Kidney (tissue), 22 donors: ENCODE measurements around the gene ETV2. TPM values are rescaled to one million over a fixed set of nuclear protein-coding genes. Genes with fewer than 3 reads are reported as not detected.
"Not testable (repeated sequence)": the region's sequence is repeated elsewhere in the genome, so short reads cannot be mapped to it uniquely, and the experiment has no call there.

ENCODE experiments used
- DNase-seq, 5 donors: peaks; one replicate each; pipeline ENCODE4 v3.0.0-alpha.2; 2013 to 2020
- FAIRE-seq: peaks from 2 replicates; lab custom pipeline; 2012; peaks lifted over from hg19 to GRCh38; lab: Jason Lieb, UNC
- H3K27ac ChIP-seq, 2 donors: one replicate each; pipeline ENCODE4 v1.7.0; 2013; ENCODE audit warnings: low read depth in 2 of 2, low read length in 2 of 2, inconsistent platforms in 1 of 2
- H3K27me3 ChIP-seq: one replicate; pipeline ENCODE4 v1.7.1; 2013; ENCODE audit warnings: low read length, inconsistent platforms; ENCODE audit not compliant: control insufficient read depth, insufficient read depth
- H3K36me3 ChIP-seq, 3 donors: one replicate each; pipeline versions ENCODE4 v1.7.0 to v1.7.1; 2013; ENCODE audit warnings: low read length in 3 of 3, control low read depth in 1 of 3, inconsistent platforms in 1 of 3; ENCODE audit not compliant: insufficient read depth in 3 of 3, control insufficient read depth in 2 of 3
- H3K4me1 ChIP-seq, 3 donors: one replicate each; pipeline versions ENCODE4 v1.7.0 to v1.7.1; 2013; ENCODE audit warnings: low read length in 3 of 3, inconsistent platforms in 1 of 3, low read depth in 1 of 3; ENCODE audit not compliant: control insufficient read depth in 2 of 3, insufficient read depth in 2 of 3
- H3K4me3 ChIP-seq, 3 donors: one replicate each; pipeline versions ENCODE4 v1.7.0 to v1.8.1; 2013; ENCODE audit warnings: low read length in 3 of 3, control low read depth in 1 of 3, inconsistent platforms in 1 of 3
- H3K9ac ChIP-seq, 3 donors: one replicate each; pipeline versions ENCODE4 v1.7.0 to v1.7.1; 2013; ENCODE audit warnings: low read length in 3 of 3, control low read depth in 1 of 3, inconsistent platforms in 1 of 3
- H3K9me3 ChIP-seq, 3 donors: one replicate each; pipeline versions ENCODE4 v1.7.0 to v1.7.1; 2013; ENCODE audit warnings: low read length in 3 of 3, control low read depth in 1 of 3, inconsistent platforms in 1 of 3; ENCODE audit not compliant: control insufficient read depth in 2 of 3, insufficient read depth in 1 of 3
- intact Hi-C: fragments of 100-400 bp; cut with DNase I; formaldehyde crosslinking; loops from one replicate; pipeline ENCODE4 v1.11.1; 2022
- long read RNA-seq, 10 donors: library from polyadenylated mRNA in 1 of 10; unstranded in 1 of 10; transcript quantifications; one replicate each; pipeline ENCODE4 v2.0.0 and lab custom pipeline, GENCODE V29; 2021 to 2026
- polyA plus RNA-seq: library from polyadenylated mRNA; stranded (reverse); fragments of 350-450 nt; fragmentation: Illumina TruSeq; extraction: RNeasy Lipid Tissue Mini Kit (QIAGEN cat#74804); gene quantifications from one replicate; pipeline ENCODE4 v1.2.3, GENCODE V29; 2014; ENCODE audit warnings: low read depth, low replicate concordance; ENCODE audit not compliant: insufficient read depth
- total RNA-seq: library from RNA; stranded (reverse); fragmentation: NEBNext Ultra II Directional; extraction: Animal tissue kit (Norgen Biotek cat#: 25700); gene quantifications from one replicate; pipeline ENCODE4 v1.2.1, GENCODE V29; 2021
- TF ChIP-seq, protein P1 (sequence below): IDR thresholded peaks from 3 replicates; pipeline ENCODE4 v1.5.1; 2012; ENCODE audit warnings: mild to moderate bottlenecking, moderate library complexity, borderline replicate concordance; ENCODE audit not compliant: insufficient read depth; ENCODE audit errors: extremely low read depth
- donor health status: control.
- donor health status: control.
- donor health status: control.
- donor health status: control.
- donor health status: control.
- donor health status: DM: yes; HTN: yes; CAD: no.
- donor health status: Normal renal cell carcinoma (clear cell type).

ETV2 gene
- total RNA-seq, result 0.38 TPM
- 3.3 TPM for polyA plus RNA-seq
- long read RNA-seq, donor 1, partial matches to known transcripts, result 0 of 1 reads
- long read RNA-seq, donor 1, other reads (novel, unspliced or antisense), result 0 of 1 reads
- long read RNA-seq, donor 2, partial matches to known transcripts, result 0 of 1 reads
- long read RNA-seq, donor 2, other reads (novel, unspliced or antisense), result 0 of 1 reads
- long read RNA-seq, donor 3, result 0 reads
- long read RNA-seq, donor 4, partial matches to known transcripts, result 0 of 1 reads
- long read RNA-seq, donor 4, other reads (novel, unspliced or antisense), result 0 of 1 reads
- long read RNA-seq, donor 5, result 0 reads
- long read RNA-seq, donor 6, partial matches to known transcripts, result 0 of 1 reads
- long read RNA-seq, donor 6, other reads (novel, unspliced or antisense), result 0 of 1 reads
- long read RNA-seq, donor 7, partial matches to known transcripts, result 1 of 1 reads
- long read RNA-seq, donor 7, other reads (novel, unspliced or antisense), result 0 of 1 reads
- long read RNA-seq, donor 8, result 0 reads
- long read RNA-seq, donor 9, partial matches to known transcripts, result 0 of 1 reads
- long read RNA-seq, donor 9, other reads (novel, unspliced or antisense), result 0 of 1 reads
- long read RNA-seq, donor 10, result 0 reads

DNA sequence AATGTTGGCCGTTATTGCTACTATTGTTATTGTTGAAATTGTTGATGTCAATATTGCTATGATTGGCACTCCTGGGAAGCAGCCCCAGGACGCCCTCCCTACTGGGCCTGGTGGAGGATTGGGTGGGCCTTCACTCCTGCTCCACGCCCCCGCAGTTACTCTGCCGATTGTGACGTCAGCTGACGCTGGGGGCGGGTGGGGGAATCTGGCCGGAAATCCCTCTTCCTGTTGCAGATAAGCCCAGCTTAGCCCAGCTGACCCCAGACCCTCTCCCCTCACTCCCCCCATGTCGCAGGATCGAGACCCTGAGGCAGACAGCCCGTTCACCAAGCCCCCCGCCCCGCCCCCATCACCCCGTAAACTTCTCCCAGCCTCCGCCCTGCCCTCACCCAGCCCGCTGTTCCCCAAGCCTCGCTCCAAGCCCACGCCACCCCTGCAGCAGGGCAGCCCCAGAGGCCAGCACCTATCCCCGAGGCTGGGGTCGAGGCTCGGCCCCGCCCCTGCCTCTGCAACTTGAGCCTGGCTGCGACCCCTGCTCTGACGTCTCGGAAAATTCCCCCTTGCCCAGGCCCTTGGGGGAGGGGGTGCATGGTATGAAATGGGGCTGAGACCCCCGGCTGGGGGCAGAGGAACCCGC lies at the start of gene ETV2:
Gene ETV2, plus strand, starts transcription at position 231 of the 637 bp plus-strand sequence. CDS start 716 bp downstream, outside the sequence.
- Histone ChIP-seq H3K4me3 (no peak within 1 kb of the TSS), H3K9ac (no peak within 1 kb of the TSS)
- peak in 4 of 5 donors; percentile 37 to 81 (median 66) for DNase-seq

GRCh38 chr19:35592226-35592625 lies 49.3 kb upstream of the ETV2 start:
- H3K4me1 ChIP-seq, result no peaks in the 10 kb centered on the region
- DNase-seq, result peak in 3 of 5 donors; percentile 32 to 74 (median 65)
- no peaks in the 10 kb centered on the region for H3K9me3 ChIP-seq
- H3K27ac ChIP-seq, result no peak overlapping the region
- TF ChIP-seq, protein P1, sequence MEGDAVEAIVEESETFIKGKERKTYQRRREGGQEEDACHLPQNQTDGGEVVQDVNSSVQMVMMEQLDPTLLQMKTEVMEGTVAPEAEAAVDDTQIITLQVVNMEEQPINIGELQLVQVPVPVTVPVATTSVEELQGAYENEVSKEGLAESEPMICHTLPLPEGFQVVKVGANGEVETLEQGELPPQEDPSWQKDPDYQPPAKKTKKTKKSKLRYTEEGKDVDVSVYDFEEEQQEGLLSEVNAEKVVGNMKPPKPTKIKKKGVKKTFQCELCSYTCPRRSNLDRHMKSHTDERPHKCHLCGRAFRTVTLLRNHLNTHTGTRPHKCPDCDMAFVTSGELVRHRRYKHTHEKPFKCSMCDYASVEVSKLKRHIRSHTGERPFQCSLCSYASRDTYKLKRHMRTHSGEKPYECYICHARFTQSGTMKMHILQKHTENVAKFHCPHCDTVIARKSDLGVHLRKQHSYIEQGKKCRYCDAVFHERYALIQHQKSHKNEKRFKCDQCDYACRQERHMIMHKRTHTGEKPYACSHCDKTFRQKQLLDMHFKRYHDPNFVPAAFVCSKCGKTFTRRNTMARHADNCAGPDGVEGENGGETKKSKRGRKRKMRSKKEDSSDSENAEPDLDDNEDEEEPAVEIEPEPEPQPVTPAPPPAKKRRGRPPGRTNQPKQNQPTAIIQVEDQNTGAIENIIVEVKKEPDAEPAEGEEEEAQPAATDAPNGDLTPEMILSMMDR, result peak; percentile 30
- FAIRE-seq, result no peak
- H3K27me3 ChIP-seq, result no peaks in the 10 kb centered on the region
- no peak overlapping the region for H3K9ac ChIP-seq
- no peaks in the 10 kb centered on the region for H3K36me3 ChIP-seq
- no peak overlapping the region for H3K4me3 ChIP-seq
- intact Hi-C loops, result no loop called here

More for the DNA sequence above, at the start of gene ETV2:
- TF ChIP-seq, protein P1, result no peak
- H3K27me3 ChIP-seq, result no peaks in the 10 kb centered on the region
- FAIRE-seq, result no peak
- peaks cover 0 to 8% (median 0%) of the 10 kb centered on the region in 3 donors for H3K4me1 ChIP-seq
- intact Hi-C loops, result no loop called here
- no peak within 1 kb of the TSS for H3K27ac ChIP-seq
- peaks cover 0 to 9% (median 9%) of the 10 kb centered on the region in 3 donors for H3K36me3 ChIP-seq
- H3K9me3 ChIP-seq, result no peaks in the 10 kb centered on the region

DNA sequence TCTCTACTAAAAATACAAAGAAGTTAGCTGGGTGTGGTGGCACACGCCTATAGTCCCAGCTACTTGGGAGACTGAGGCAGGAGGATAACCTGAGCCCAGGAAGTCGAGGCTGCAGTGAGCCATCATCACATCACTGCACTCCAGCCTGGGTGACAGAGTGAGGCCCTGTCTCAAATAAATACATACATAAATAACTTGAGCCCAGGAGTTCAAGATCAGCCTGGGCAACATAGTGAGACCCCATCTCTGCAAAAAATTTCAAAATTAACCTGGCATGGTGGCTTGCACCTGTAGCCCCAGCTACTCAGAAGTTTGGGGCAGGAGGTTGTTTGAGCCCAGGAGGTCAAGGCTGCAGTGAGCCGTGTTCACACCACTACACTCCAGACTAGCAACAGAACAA lies 46.5 kb upstream of the ETV2 start:
- DNase-seq, H3K27me3 ChIP-seq, H3K4me1 ChIP-seq, H3K27ac ChIP-seq, H3K36me3 ChIP-seq, FAIRE-seq, H3K9ac ChIP-seq, intact Hi-C loops, H3K9me3 ChIP-seq, H3K4me3 ChIP-seq: not testable (repeated sequence)

DNA sequence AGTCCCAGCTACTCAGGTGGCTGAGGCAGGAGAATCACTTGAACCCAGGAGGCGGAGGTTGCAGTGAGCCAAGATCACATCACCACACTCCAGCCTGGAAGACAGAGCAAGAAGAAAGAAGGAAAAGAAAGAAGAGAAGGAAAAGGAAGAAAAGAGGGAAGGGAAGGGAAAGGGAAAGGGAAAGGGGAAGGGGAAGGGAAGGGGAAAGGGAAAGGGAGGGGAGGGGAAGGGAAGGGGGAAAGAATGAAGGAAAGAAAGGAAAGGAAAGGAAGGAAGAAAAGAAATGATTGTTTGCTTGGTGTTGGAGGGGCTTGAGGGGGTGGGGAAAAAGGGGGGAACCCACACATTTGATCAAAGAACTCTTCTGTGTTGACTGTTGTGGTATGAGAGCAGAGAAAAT lies 45.6 kb upstream of the ETV2 start:
- DNase-seq (no peak), FAIRE-seq (no peak)
- TF ChIP-seq, protein P1, result no peak
- intact Hi-C loops, result no loop called here
- H3K27ac ChIP-seq, result no peak overlapping the region
- H3K27me3 ChIP-seq, result no peaks in the 10 kb centered on the region
- H3K4me3 ChIP-seq, result no peak overlapping the region
- H3K9ac ChIP-seq, result no peak overlapping the region
- H3K9me3 ChIP-seq, result no peaks in the 10 kb centered on the region
- no peaks in the 10 kb centered on the region for H3K4me1 ChIP-seq
- no peaks in the 10 kb centered on the region for H3K36me3 ChIP-seq
